K562 (cell line): Measurements from ENCODE around the gene SEMA3F. TPM values are rescaled to one million over a fixed set of nuclear protein-coding genes. Genes with fewer than 3 reads are reported as not detected.

ENCODE experiments used
- ATAC-seq: fragments of 200-7000 bp; cut with Tn5 transposase; 3 replicates; pipeline ENCODE4 v1.9.1; 2020; ENCODE audit warnings: moderate library complexity
- BruUV-seq: library from RNA; stranded (reverse); fragments of 400-500 nt; replicated peaks from 2 replicates; lab custom pipeline; 2021; lab: Mats Ljungman, UMichigan
- CTCF ChIA-PET: fragments of 300-600 bp; formaldehyde crosslinking; extraction: SDS; loops from one replicate; lab custom pipeline; 2021; ENCODE audit warnings: low intra/inter-chr PET ratio; lab: Yijun Ruan, JAX
- POLR2A ChIA-PET: fragments of 300-600, 350-650 bp; sonication (Branson Sonifier 250); formaldehyde crosslinking; extraction: SDS; loops from one replicate; lab custom pipeline; 2021; ENCODE audit warnings: antibody characterized with exemption, inconsistent platforms; lab: Yijun Ruan, JAX
- DNase-seq, 4 experiments: peaks; one replicate each; pipeline versions ENCODE4 v3.0.0 to v3.0.0-alpha.2; 2011 to 2018; ENCODE audit warnings: low spot score in 3 of 4, mixed read lengths in 3 of 4; ENCODE audit errors: extremely low read depth in 1 of 4
- FAIRE-seq: peaks from 2 replicates; lab custom pipeline; 2011; peaks lifted over from hg19 to GRCh38; lab: Jason Lieb, UNC
- H2AFZ ChIP-seq: 2 replicates; pipeline ENCODE4 v1.6.0; 2011; ENCODE audit warnings: low read depth, low read length, control low read depth, inconsistent platforms
- H3K27ac ChIP-seq: fragments of 200-600 bp; 3 replicates; pipeline ENCODE4 v1.8.0; 2011; ENCODE audit warnings: low read depth, mild to moderate bottlenecking, control low read depth, inconsistent platforms, low read length, moderate library complexity, mixed read lengths; ENCODE audit errors: extremely low read depth
- H3K27me3 ChIP-seq, 2 experiments: fragments of 300-600 bp in 1 of 2; 2 replicates in 1 of 2; 3 replicates in 1 of 2; pipeline versions ENCODE4 v1.6.0 to v1.8.0; 2011; ENCODE audit warnings: inconsistent platforms in 2 of 2, low read length in 2 of 2, mild to moderate bottlenecking in 1 of 2, mixed read lengths in 1 of 2, moderate library complexity in 1 of 2; ENCODE audit not compliant: control insufficient read depth in 2 of 2, insufficient read depth in 2 of 2
- H3K36me3 ChIP-seq: fragments of 300-600 bp; 3 replicates; pipeline ENCODE4 v1.8.0; 2011; ENCODE audit warnings: mild to moderate bottlenecking, low read length, inconsistent platforms; ENCODE audit not compliant: control insufficient read depth, insufficient read depth
- H3K4me1 ChIP-seq, 2 experiments: fragments of 200-600 bp in 1 of 2; replicated peaks in 1 of 2; 2 replicates in 1 of 2; 3 replicates in 1 of 2; pipeline versions ENCODE4 v1.5.1 to v1.8.0; 2011; ENCODE audit warnings: inconsistent platforms in 2 of 2, low read length in 2 of 2, mild to moderate bottlenecking in 1 of 2, mixed read lengths in 1 of 2, moderate library complexity in 1 of 2; ENCODE audit not compliant: control insufficient read depth in 2 of 2, insufficient read depth in 2 of 2
- H3K4me2 ChIP-seq: 2 replicates; pipeline ENCODE4 v1.6.1; 2011; ENCODE audit warnings: low read length, control low read depth, inconsistent platforms, mixed read lengths; ENCODE audit not compliant: insufficient read depth
- H3K4me3 ChIP-seq: fragments of 200-600 bp; sonication (generic), shearing (Covaris generic); 2 replicates; pipeline ENCODE4 v1.5.1; 2016; ENCODE audit warnings: control low read depth, inconsistent platforms
- H3K79me2 ChIP-seq: fragments of 200-600 bp; 3 replicates; pipeline ENCODE4 v1.8.0; 2011; ENCODE audit warnings: low read length, inconsistent platforms; ENCODE audit not compliant: control insufficient read depth, insufficient read depth
- H3K9ac ChIP-seq, 2 experiments: 2 replicates each; pipeline versions ENCODE4 v1.6.0 to v1.6.1; 2011; ENCODE audit warnings: low read depth in 2 of 2, low read length in 2 of 2, control low read depth in 1 of 2, inconsistent platforms in 1 of 2, mild to moderate bottlenecking in 1 of 2, mixed read lengths in 1 of 2; ENCODE audit not compliant: insufficient read depth in 1 of 2
- H3K9me1 ChIP-seq: one replicate; pipeline ENCODE4 v1.6.0; 2011; ENCODE audit warnings: inconsistent platforms, mild to moderate bottlenecking, low read length, moderate library complexity; ENCODE audit not compliant: control insufficient read depth, insufficient read depth
- H3K9me3 ChIP-seq: replicated peaks from 2 replicates; pipeline ENCODE4 v1.5.1; 2011; ENCODE audit warnings: low read depth, low read length, inconsistent platforms; ENCODE audit not compliant: control insufficient read depth, insufficient read depth
- H4K20me1 ChIP-seq: replicated peaks from 2 replicates; pipeline ENCODE4 v1.6.1; 2011; ENCODE audit warnings: low read length, inconsistent platforms, mixed read lengths; ENCODE audit not compliant: control insufficient read depth, insufficient read depth
- ESRRB ChIP-seq: fragments of 250-450 bp; sonication (Bioruptor Pico); IDR thresholded peaks from 2 replicates; pipeline ENCODE4 v1.5.0; 2020; ENCODE audit warnings: mild to moderate bottlenecking, moderate library complexity, borderline replicate concordance
- FOXP1 ChIP-seq: sonication (generic); formaldehyde crosslinking; IDR thresholded peaks from 2 replicates; pipeline ENCODE4 v1.8.0; 2022; ENCODE audit warnings: mild to moderate bottlenecking, missing genetic modification reagents
- GTF2E2 ChIP-seq: fragments of 200-800 bp; sonication (Bioruptor generic); IDR thresholded peaks from 2 replicates; pipeline ENCODE4 v1.6.1; 2016; ENCODE audit warnings: missing genetic modification characterization, missing compliant biosample characterization
- HEY1 ChIP-seq: fragments of 250-450 bp; sonication (Bioruptor Pico); IDR thresholded peaks from 2 replicates; pipeline ENCODE4 v1.5.0; 2020; ENCODE audit warnings: mild to moderate bottlenecking, moderate library complexity, borderline replicate concordance
- HSF4 ChIP-seq: fragments of 250-450 bp; sonication (Bioruptor Pico); IDR thresholded peaks from 2 replicates; pipeline ENCODE4 v2.1.2; 2022; ENCODE audit warnings: mild to moderate bottlenecking, moderate library complexity, borderline replicate concordance
- LARP7 ChIP-seq: fragments of 450-650 bp; IDR thresholded peaks from 2 replicates; pipeline ENCODE4 v1.6.1; 2016
- MAFF ChIP-seq: IDR thresholded peaks from 2 replicates; pipeline ENCODE4 v1.6.1; 2012; ENCODE audit warnings: low read length, improper control_type of control experiment
- MTA3 ChIP-seq: fragments of 450-650 bp; formaldehyde crosslinking; IDR thresholded peaks from 2 replicates; pipeline ENCODE4 v1.6.1; 2017; ENCODE audit warnings: mild to moderate bottlenecking, borderline replicate concordance
- POLR2A ChIP-seq: fragments of 450-650 bp; conservative IDR thresholded peaks from 2 replicates; pipeline ENCODE4 v1.6.1; 2016
- TEAD2 ChIP-seq: fragments of 450-650 bp; IDR thresholded peaks from 2 replicates; pipeline ENCODE4 v1.6.1; 2016; ENCODE audit warnings: missing genetic modification characterization, control low read depth, missing compliant biosample characterization
- TRIM24 ChIP-seq, 2 experiments: fragments of 450-650 bp; IDR thresholded peaks; 2 replicates each; pipeline ENCODE4 v1.6.1; 2016
- ZNF41 ChIP-seq: fragments of 250-450 bp; sonication (Bioruptor Pico); conservative IDR thresholded peaks from 2 replicates; pipeline ENCODE4 v1.4.0; 2020; ENCODE audit warnings: mild to moderate bottlenecking
- ZNF445 ChIP-seq: fragments of 250-450 bp; sonication (Bioruptor Pico); IDR thresholded peaks from 2 replicates; pipeline ENCODE4 v1.4.0; 2020; ENCODE audit warnings: low read depth, mild to moderate bottlenecking, moderate library complexity
- ZNF699 ChIP-seq: fragments of 250-450 bp; sonication (Bioruptor Pico); IDR thresholded peaks from 2 replicates; pipeline ENCODE4 v1.8.0; 2021; ENCODE audit warnings: mild to moderate bottlenecking, moderate library complexity; ENCODE audit not compliant: insufficient replicate concordance
- ZNF75A ChIP-seq: fragments of 450-650 bp; formaldehyde crosslinking; IDR thresholded peaks from 2 replicates; pipeline ENCODE4 v1.4.0; 2020; ENCODE audit warnings: mild to moderate bottlenecking
- ZNF77 ChIP-seq: fragments of 250-450 bp; sonication (Bioruptor Pico); IDR thresholded peaks from 2 replicates; pipeline ENCODE4 v1.5.0; 2020
- WGBS: fragments of 100-300 bp; shearing (Covaris generic); methylation state at CpG from one replicate; pipeline ENCODE4 v1.1.6; 2016; ENCODE audit warnings: low coverage, mixed read lengths; ENCODE audit not compliant: insufficient coverage; ENCODE audit errors: missing lambda C conversion rate; 5-methylcytosine and 5-hydroxymethylcytosine counted together
- in situ Hi-C: fragments of 300-500 bp; cut with MboI; formaldehyde crosslinking; loops from 4 replicates; pipeline ENCODE4 v1.15.0; 2018; ENCODE audit warnings: inconsistent platforms, mixed read lengths
- intact Hi-C: fragments of 100-400 bp; cut with micrococcal nuclease; formaldehyde crosslinking; loops from 2 replicates; pipeline ENCODE4 v1.14.2; 2022
- polyA plus RNA-seq, 8 experiments: library from polyadenylated mRNA; depleted of rRNA in 4 of 8; stranded (reverse) in 5 of 8; unstranded in 3 of 8; fragments of >200 nt; fragmentation: Nextera tagmentation in 2 of 8; fragmentation: Illumina TruSeq in 1 of 8; extraction: Ambion mirVana in 2 of 8; extraction: Trizol in 1 of 8; gene quantifications; 2 replicates each; pipeline versions ENCODE4 v1.2.1 to v1.2.3, GENCODE V29; 2011 to 2014; ENCODE audit warnings: inconsistent platforms in 1 of 8, missing spikeins in 1 of 8
- total RNA-seq, 7 experiments: library from RNA; depleted of rRNA in 6 of 7; stranded (reverse); fragments of >200 nt in 6 of 7; fragmentation: Illumina TruSeq in 2 of 7; extraction: Trizol in 2 of 7; gene quantifications; 2 replicates each; pipeline versions ENCODE4 v1.2.1 to v1.2.3, GENCODE V29; 2011 to 2021; ENCODE audit warnings: low replicate concordance in 1 of 7
- TF ChIP-seq, protein P1 (sequence below), 3 experiments: fragments of 200-800 bp in 1 of 3; fragments of 250-450 bp in 1 of 3; fragments of 450-650 bp in 1 of 3; sonication (Bioruptor Pico) in 1 of 3; sonication (Bioruptor generic) in 1 of 3; formaldehyde crosslinking in 1 of 3; IDR thresholded peaks; 2 replicates each; pipeline versions ENCODE4 v1.6.1 to v1.8.0; 2016 to 2022; ENCODE audit warnings: mild to moderate bottlenecking in 2 of 3, missing genetic modification characterization in 2 of 3, missing compliant biosample characterization in 1 of 3, moderate library complexity in 1 of 3
- TF ChIP-seq, protein P2 (sequence below): fragments of 450-650 bp; IDR thresholded peaks from 2 replicates; pipeline ENCODE4 v1.6.1; 2014; ENCODE audit warnings: low read depth, mild to moderate bottlenecking, moderate library complexity, borderline replicate concordance

The SEMA3F gene
- total and polyA plus RNA-seq, 9 of the 15 experiments (the other 6 are each of a cell fraction or from before 2014, with no cell fraction given), result 0.58 to 3.0 (median 2.0) TPM; not detected in 2

DNA sequence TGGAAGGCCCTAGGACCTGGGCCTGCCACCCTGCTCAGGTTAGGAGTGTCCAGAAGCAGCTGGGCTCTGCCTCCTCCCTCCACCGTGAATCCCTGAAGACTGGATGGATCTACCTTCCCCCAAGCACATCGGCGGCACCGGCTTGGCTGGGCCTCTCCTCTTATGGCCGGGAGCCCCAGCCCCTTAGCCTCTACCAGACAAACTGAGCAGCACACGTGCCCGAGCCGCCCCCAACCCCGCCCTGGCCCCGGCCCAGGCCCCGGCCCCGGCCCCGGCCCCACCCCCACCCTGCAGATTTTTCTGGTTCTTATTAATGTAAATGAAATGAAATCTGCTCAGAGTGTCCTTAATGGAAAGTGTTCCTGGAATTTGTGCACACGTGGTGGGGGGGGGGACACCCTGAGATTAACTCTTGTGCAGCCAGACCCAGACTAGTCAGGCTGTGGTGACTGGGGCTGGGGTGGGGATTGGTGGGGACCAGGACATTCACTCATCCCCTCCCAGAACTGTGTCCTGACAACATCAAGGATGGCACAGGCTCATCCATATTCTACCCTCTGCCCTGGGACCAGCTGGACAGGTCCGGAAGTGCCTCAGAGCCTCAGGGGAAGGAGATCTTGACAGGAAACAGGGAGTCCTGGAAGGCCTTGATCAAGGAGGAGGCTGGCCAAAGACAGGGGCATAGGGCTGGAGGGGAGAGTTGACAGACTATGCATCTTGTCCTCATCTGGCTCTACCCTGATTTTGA lies 30.9 kb upstream of the SEMA3F start (continued):
- TF ChIP-seq, protein P1, sequence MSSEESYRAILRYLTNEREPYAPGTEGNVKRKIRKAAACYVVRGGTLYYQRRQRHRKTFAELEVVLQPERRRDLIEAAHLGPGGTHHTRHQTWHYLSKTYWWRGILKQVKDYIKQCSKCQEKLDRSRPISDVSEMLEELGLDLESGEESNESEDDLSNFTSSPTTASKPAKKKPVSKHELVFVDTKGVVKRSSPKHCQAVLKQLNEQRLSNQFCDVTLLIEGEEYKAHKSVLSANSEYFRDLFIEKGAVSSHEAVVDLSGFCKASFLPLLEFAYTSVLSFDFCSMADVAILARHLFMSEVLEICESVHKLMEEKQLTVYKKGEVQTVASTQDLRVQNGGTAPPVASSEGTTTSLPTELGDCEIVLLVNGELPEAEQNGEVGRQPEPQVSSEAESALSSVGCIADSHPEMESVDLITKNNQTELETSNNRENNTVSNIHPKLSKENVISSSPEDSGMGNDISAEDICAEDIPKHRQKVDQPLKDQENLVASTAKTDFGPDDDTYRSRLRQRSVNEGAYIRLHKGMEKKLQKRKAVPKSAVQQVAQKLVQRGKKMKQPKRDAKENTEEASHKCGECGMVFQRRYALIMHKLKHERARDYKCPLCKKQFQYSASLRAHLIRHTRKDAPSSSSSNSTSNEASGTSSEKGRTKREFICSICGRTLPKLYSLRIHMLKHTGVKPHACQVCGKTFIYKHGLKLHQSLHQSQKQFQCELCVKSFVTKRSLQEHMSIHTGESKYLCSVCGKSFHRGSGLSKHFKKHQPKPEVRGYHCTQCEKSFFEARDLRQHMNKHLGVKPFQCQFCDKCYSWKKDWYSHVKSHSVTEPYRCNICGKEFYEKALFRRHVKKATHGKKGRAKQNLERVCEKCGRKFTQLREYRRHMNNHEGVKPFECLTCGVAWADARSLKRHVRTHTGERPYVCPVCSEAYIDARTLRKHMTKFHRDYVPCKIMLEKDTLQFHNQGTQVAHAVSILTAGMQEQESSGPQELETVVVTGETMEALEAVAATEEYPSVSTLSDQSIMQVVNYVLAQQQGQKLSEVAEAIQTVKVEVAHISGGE (CRISPR knock-in tag; IDR thresholded peaks at IDR 0.05), result no peak
- TF ChIP-seq, all 486 proteins: peak for 0

DNA sequence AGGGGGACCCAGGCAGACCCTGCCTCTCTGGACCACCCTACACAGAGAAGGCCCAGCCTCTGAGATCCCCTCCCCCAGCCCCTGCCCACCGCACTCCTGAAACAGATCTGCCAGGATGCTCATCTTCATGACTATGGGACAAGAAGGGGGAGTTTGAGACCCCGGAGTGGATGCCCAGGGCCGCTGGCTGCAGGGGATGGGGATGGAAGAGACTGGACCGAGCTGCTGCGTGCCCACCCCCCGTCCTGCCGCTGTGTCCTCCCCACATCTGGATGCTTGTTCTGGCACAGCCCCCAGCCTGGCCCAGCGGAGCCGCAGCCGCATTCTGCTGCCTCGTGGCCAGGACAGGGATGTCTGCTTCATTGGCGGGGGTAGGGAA lies 30.3 kb upstream of the SEMA3F start:
- Histone ChIP-seq H2AFZ (no peak overlapping the region), H3K4me3 (no peak overlapping the region), H3K4me1 (peaks cover 0 to 17% of the 10 kb centered on the region in 2 experiments; a peak in 2 of 5 replicates), H3K9ac (no peak overlapping the region), H4K20me1 (peaks cover 10% of the 10 kb centered on the region), H3K4me2 (no peak overlapping the region), H3K27ac (no peak overlapping the region), H3K27me3 (no peaks in the 10 kb centered on the region), H3K36me3 (peaks cover 10% of the 10 kb centered on the region; the same call in 1 of the 3 replicates), H3K9me1 (no peaks in the 10 kb centered on the region), H3K79me2 (no peaks in the 10 kb centered on the region), H3K9me3 (no peaks in the 10 kb centered on the region)
- FAIRE-seq (no peak), ATAC-seq (no peak), DNase-seq (no peak)
- ChIA-PET POLR2A (no interaction called here), CTCF (no interaction called here)
- WGBS, result 14% methylated on average over 9 of the region's 12 CpGs
- TF ChIP-seq ZNF699 (CRISPR knock-in tag) (no peak), POLR2A (no peak), ZNF445 (CRISPR knock-in tag) (no peak), FOXP1 (no peak), ZNF41 (CRISPR knock-in tag) (no peak), GTF2E2 (tag) (no peak), MTA3 (no peak), ESRRB (no peak), HSF4 (no peak), ZNF75A (CRISPR knock-in tag) (no peak), ZNF77 (CRISPR knock-in tag) (no peak), HEY1 (CRISPR knock-in tag) (no peak), MAFF (no peak), TRIM24 (IDR thresholded peaks at IDR 0.05) (no peak), LARP7 (no peak), TEAD2 (tag) (no peak)
- TF ChIP-seq, protein P2, sequence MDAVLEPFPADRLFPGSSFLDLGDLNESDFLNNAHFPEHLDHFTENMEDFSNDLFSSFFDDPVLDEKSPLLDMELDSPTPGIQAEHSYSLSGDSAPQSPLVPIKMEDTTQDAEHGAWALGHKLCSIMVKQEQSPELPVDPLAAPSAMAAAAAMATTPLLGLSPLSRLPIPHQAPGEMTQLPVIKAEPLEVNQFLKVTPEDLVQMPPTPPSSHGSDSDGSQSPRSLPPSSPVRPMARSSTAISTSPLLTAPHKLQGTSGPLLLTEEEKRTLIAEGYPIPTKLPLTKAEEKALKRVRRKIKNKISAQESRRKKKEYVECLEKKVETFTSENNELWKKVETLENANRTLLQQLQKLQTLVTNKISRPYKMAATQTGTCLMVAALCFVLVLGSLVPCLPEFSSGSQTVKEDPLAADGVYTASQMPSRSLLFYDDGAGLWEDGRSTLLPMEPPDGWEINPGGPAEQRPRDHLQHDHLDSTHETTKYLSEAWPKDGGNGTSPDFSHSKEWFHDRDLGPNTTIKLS, result no peak
- intact Hi-C loops (loop anchor here (5.0 kb wide), 1 partner anchor 148 kb away; no protein-coding TSS in a partner anchor), in situ Hi-C loops (loop anchor here (5.0 kb wide), 1 partner anchor 58 kb away; no protein-coding TSS in a partner anchor)
- BruUV-seq, result no TSS peak
